GM12892 (cell line): ENCODE results near the gene TMEM209.

ENCODE experiments used
- POLR2A ChIP-seq: IDR thresholded peaks from 2 replicates; pipeline ENCODE4 v1.6.1; 2011; ENCODE audit warnings: low read depth, low read length, control low read depth
- POLR2AphosphoS5 ChIP-seq: IDR thresholded peaks from 2 replicates; pipeline ENCODE4 v1.6.1; 2011; ENCODE audit warnings: low read depth, low read length, control low read depth
- TAF1 ChIP-seq: IDR thresholded peaks from 2 replicates; pipeline ENCODE4 v1.6.1; 2011; ENCODE audit warnings: low read depth, mild to moderate bottlenecking, control low read depth, low read length, borderline replicate concordance

- TF ChIP-seq POLR2A = no peak
- TF ChIP-seq TAF1 = no peak
- no peak for TF ChIP-seq POLR2AphosphoS5
Observed at GRCh38 chr7:130127404-130127803, 77.8 kb downstream of the TMEM209 start.
